Measurements from ENCODE around the gene TPST1.

Gene TPST1

DNA sequence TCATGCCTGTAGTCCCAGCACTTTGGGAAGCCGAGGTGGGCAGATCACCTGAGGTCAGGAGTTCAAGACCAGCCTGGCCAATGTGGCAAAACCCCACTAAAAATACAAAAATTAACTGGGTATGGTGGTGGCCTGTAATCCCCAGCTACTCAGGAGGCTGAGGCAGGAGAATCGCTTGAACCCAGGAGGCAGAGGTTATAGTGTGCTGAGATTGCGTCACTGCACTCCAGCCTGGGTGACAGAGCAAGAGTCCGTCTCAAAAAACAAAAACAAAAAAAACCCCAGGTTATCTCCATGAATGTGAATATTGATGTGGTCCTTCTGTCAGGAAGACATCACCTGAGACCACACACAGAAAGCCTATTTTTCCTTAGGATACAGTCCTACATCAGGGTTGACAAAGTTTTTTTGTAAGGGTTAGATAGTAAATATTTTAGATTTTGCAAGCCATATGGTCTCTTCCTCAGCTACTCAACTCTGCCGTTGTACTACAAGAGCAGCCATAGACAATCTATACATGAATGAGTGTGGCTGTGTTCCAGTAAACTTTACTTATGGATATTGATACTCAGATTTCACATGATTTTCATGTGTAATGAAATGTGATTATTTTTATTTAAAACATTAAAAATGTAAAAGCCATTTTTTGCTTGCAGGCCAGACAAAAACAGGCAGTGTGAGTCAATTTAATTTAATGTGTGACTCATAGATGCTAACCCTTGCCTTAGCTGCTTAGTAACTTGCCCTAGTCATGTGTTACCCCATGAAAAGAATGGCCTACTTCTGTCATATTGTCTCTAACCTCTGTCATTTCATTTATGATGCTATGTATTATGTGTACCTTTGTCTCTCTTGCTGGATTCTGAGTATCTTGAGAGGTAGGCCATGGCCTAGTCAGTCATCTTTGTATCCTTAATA lies 78.1 kb downstream of the TPST1 start:
- DNase-seq: peak; percentile 60
- H3K4me3 ChIP-seq (ENCODE audit: low read depth, low read length): no peak overlapping the region
- TF ChIP-seq CTCF (IDR thresholded peaks at IDR 0.05; ENCODE audit: low read depth, low read length, missing control alignments): no peak
- in situ Hi-C loops (cut with HindIII; ENCODE audit: low pct_ligation_motif_present, low sequenced_read_pairs): no loop called here
- H3K27ac ChIP-seq: peak overlapping the region; percentile 81
- H3K36me3 ChIP-seq (replicated peaks): no peaks in the 10 kb centered on the region
- H3K27me3 ChIP-seq (replicated peaks): no peaks in the 10 kb centered on the region

DNA sequence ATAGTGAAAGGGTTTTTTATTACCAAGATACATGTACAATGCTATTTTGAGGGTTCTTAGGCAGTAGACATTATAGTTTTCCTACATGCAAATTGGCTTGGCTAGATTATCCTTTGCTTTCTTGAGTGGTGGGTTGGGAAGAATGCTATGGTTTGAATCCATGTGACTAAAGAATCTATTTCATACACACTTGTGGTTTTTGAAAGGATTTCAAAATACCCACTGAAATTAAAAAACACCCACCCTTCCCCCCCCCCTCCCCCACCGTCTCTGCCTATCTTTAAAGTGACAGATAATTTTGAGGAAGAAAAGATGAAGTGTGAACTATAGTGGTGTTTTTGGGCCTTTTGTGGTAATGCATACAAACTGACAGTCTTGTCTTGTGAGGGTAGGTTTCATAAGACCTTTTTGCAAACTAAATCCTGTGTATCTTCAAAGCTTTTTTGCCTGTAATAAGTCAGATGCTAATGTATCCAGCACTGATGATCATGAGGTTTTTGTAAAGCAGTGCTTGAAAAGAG lies 90.9 kb downstream of the TPST1 start:
- no peak overlapping the region for H3K4me3 ChIP-seq (ENCODE audit: low read depth, low read length)
- H3K27ac ChIP-seq: no peak overlapping the region
- in situ Hi-C loops (cut with HindIII; ENCODE audit: low pct_ligation_motif_present, low sequenced_read_pairs): no loop called here
- no peak for TF ChIP-seq CTCF (IDR thresholded peaks at IDR 0.05; ENCODE audit: low read depth, low read length, missing control alignments)
- no peaks in the 10 kb centered on the region for H3K27me3 ChIP-seq (replicated peaks)
- no peak for DNase-seq
- H3K36me3 ChIP-seq (replicated peaks): no peaks in the 10 kb centered on the region

DNA sequence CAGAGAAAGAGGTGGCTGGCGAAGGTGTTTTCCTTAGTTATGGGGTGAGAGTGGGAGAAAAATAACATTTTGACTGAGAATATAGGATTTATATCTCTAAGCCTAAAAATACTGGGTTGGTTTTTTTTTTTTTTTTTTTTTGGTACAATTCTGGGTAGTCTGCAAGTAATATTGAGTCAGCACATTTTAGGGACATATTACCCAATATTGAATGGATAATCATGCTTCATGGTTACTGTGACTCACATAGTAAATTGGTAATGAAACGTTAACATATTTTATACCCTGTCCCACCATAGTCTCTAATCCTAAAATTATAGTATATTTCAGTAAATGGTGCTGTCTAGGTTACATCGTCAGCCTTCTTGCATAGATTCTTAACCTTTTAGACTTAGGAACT lies 91.4 kb downstream of the TPST1 start:
- Histone ChIP-seq H3K27ac (no peak overlapping the region), H3K4me3 (ENCODE audit: low read depth, low read length) (no peak overlapping the region), H3K27me3 (replicated peaks) (no peaks in the 10 kb centered on the region), H3K36me3 (replicated peaks) (no peaks in the 10 kb centered on the region)
- no peak for TF ChIP-seq CTCF (IDR thresholded peaks at IDR 0.05; ENCODE audit: low read depth, low read length, missing control alignments)
- DNase-seq: no peak
- in situ Hi-C loops (cut with HindIII; ENCODE audit: low pct_ligation_motif_present, low sequenced_read_pairs): no loop called here

DNA sequence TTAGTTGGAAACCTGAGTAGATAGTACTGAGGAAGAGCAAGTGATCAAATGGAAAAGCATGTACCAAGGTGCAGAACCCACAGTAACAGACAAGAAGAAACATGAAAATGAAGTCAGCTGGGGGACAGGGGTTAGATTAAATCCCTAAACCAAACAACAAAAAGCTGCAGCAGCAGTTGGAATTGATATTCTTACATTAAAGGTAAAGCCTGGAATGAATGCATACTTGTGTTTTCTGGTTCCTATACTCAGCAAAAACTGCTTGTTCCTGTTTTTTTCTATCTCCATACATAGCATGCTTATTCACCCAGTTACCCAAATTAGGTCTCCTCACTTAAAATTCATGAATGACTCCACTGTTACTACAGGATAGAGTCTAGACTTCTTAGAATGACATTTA lies 92.4 kb downstream of the TPST1 start:
- H3K4me3 ChIP-seq (ENCODE audit: low read depth, low read length): no peak overlapping the region
- H3K36me3 ChIP-seq (replicated peaks): no peaks in the 10 kb centered on the region
- DNase-seq: no peak
- in situ Hi-C loops (cut with HindIII; ENCODE audit: low pct_ligation_motif_present, low sequenced_read_pairs): no loop called here
- TF ChIP-seq CTCF (IDR thresholded peaks at IDR 0.05; ENCODE audit: low read depth, low read length, missing control alignments): no peak
- H3K27me3 ChIP-seq (replicated peaks): no peaks in the 10 kb centered on the region
- H3K27ac ChIP-seq: no peak overlapping the region

- H3K27ac ChIP-seq: no peak overlapping the region
- H3K27me3 ChIP-seq (replicated peaks): no peaks in the 10 kb centered on the region
- H3K4me3 ChIP-seq (ENCODE audit: low read depth, low read length): no peak overlapping the region
- in situ Hi-C loops (cut with HindIII; ENCODE audit: low pct_ligation_motif_present, low sequenced_read_pairs): no loop called here
- H3K36me3 ChIP-seq (replicated peaks): no peaks in the 10 kb centered on the region
- no peak for DNase-seq
- no peak for TF ChIP-seq CTCF (IDR thresholded peaks at IDR 0.05; ENCODE audit: low read depth, low read length, missing control alignments)
Measured at GRCh38 chr7:66301249-66301648, 96.1 kb downstream of the TPST1 start.
